NCI-H446 treated with DMSO at 0.1 percent for 48 hours (cell line): Measurements from ENCODE around the gene MID2.
"Not testable (repeated sequence)": the region's sequence is repeated elsewhere in the genome, so short reads cannot be mapped to it uniquely, and the experiment has no call there.

Experiments used
- DNase-seq: peaks from one replicate; lab custom pipeline; 2025; lab: John Stamatoyannopoulos, UW

MID2 gene

GRCh38 chrX:107955337-107955736 is 129.7 kb downstream of the MID2 start:
- DNase-seq = not testable (repeated sequence)

- no peak for DNase-seq
Measured at GRCh38 chrX:107968623-107969022, 143.0 kb downstream of the MID2 start.

GRCh38 chrX:107970073-107970472 is 144.4 kb downstream of the MID2 start:
- DNase-seq = no peak

DNA sequence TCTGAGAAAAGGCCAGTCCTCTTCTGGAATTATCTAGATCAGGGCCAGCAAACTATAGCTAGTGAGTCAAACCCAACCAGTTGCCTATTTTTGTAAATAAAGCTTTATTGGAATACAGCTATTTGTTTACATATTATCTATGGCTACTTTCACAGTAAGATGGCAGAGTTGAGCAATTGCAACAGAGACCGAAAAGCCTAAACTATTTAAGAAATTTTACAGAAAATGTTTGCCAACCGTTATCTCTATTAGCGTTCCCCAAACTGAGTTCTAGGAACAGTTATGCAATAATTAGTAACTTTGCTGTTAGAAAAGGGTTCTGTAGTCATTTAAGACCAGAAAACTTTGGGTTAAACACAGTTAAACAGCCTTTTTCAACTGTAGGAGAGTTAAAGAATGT is 146.0 kb downstream of the MID2 start:
- no peak for DNase-seq
